Astrocyte (in vitro differentiated cells and primary cell): ENCODE results near the gene AMER2.

Experiments
- CTCF ChIP-seq: IDR thresholded peaks from 2 replicates; pipeline ENCODE4 v1.5.1; 2011; ENCODE audit warnings: low read depth, mild to moderate bottlenecking, inconsistent platforms, low read length, moderate library complexity; ENCODE audit not compliant: insufficient read depth
- EZH2 ChIP-seq: IDR thresholded peaks from 2 replicates; pipeline ENCODE4 v1.6.1; 2012; ENCODE audit warnings: mild to moderate bottlenecking, low read length, inconsistent platforms; ENCODE audit not compliant: insufficient read depth

GRCh38 chr13:25190256-25190655, 18.2 kb upstream of the AMER2 start:
- no peak for TF ChIP-seq CTCF
- TF ChIP-seq EZH2: no peak
